ENCODE data around the gene ALG12. TPM values are rescaled to one million over a fixed set of nuclear protein-coding genes. Genes with fewer than 3 reads are reported as not detected.

ALG12 gene
- total RNA-seq, 1 experiment from 2014 or later, result 18.2 TPM

GRCh38 chr22:49909476-49910205, 8.6 kb downstream of the ALG12 start:
- intact Hi-C loops (cut with micrococcal nuclease), result loop anchor here (10.0 kb wide), 1 partner anchor 55 kb away; the partner anchor contains the start of gene ZBED4
- H3K9me3 Mint-ChIP-seq (ENCODE audit: unreplicated experiment), result no peaks in the 10 kb centered on the region
- H3K36me3 Mint-ChIP-seq (ENCODE audit: insufficient read depth, unreplicated experiment), result peaks cover 53% of the 10 kb centered on the region
- no peak overlapping the region for H3K4me3 Mint-ChIP-seq (ENCODE audit: unreplicated experiment)
- H3K27me3 Mint-ChIP-seq (ENCODE audit: insufficient read depth, unreplicated experiment), result no peaks in the 10 kb centered on the region
- no peak for DNase-seq (ENCODE audit: unreplicated experiment)
- TF ChIP-seq, protein P1, sequence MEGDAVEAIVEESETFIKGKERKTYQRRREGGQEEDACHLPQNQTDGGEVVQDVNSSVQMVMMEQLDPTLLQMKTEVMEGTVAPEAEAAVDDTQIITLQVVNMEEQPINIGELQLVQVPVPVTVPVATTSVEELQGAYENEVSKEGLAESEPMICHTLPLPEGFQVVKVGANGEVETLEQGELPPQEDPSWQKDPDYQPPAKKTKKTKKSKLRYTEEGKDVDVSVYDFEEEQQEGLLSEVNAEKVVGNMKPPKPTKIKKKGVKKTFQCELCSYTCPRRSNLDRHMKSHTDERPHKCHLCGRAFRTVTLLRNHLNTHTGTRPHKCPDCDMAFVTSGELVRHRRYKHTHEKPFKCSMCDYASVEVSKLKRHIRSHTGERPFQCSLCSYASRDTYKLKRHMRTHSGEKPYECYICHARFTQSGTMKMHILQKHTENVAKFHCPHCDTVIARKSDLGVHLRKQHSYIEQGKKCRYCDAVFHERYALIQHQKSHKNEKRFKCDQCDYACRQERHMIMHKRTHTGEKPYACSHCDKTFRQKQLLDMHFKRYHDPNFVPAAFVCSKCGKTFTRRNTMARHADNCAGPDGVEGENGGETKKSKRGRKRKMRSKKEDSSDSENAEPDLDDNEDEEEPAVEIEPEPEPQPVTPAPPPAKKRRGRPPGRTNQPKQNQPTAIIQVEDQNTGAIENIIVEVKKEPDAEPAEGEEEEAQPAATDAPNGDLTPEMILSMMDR (IDR thresholded peaks at IDR 0.05; ENCODE audit: unreplicated experiment), result no peak
- no peak overlapping the region for H3K27ac Mint-ChIP-seq (ENCODE audit: low read depth, unreplicated experiment)
- ChIA-PET CTCF (no interaction called here), POLR2A (interaction anchor here (1.0 kb wide), 1 partner anchor 83 kb away, joined by 4 read pairs; no protein-coding TSS in a partner anchor)
- BruUV-seq (replicated peaks), result no TSS peak
- no peaks in the 10 kb centered on the region for H3K4me1 Mint-ChIP-seq (ENCODE audit: insufficient read depth, unreplicated experiment)

- ChIA-PET CTCF (no interaction called here), POLR2A (no interaction called here)
- no peak overlapping the region for H3K4me3 Mint-ChIP-seq (ENCODE audit: unreplicated experiment)
- intact Hi-C loops (cut with micrococcal nuclease), result no loop called here
- H3K36me3 Mint-ChIP-seq (ENCODE audit: insufficient read depth, unreplicated experiment), result peaks cover 55% of the 10 kb centered on the region
- DNase-seq (ENCODE audit: unreplicated experiment), result no peak
- no peaks in the 10 kb centered on the region for H3K27me3 Mint-ChIP-seq (ENCODE audit: insufficient read depth, unreplicated experiment)
- H3K4me1 Mint-ChIP-seq (ENCODE audit: insufficient read depth, unreplicated experiment), result no peaks in the 10 kb centered on the region
- TF ChIP-seq, protein P1 (IDR thresholded peaks at IDR 0.05; ENCODE audit: unreplicated experiment), result no peak
- no peaks in the 10 kb centered on the region for H3K9me3 Mint-ChIP-seq (ENCODE audit: unreplicated experiment)
- H3K27ac Mint-ChIP-seq (ENCODE audit: low read depth, unreplicated experiment), result peak overlapping the region; percentile 12
- no TSS peak for BruUV-seq (replicated peaks)
These were observed 10.4 kb downstream of the ALG12 start for GRCh38 chr22:49907807-49908206.

- ChIA-PET CTCF (no interaction called here), POLR2A (no interaction called here)
- TF ChIP-seq, protein P1 (IDR thresholded peaks at IDR 0.05; ENCODE audit: unreplicated experiment), result no peak
- Mint-ChIP-seq H3K9me3 (ENCODE audit: unreplicated experiment) (no peaks in the 10 kb centered on the region), H3K4me3 (ENCODE audit: unreplicated experiment) (no peak overlapping the region), H3K27me3 (ENCODE audit: insufficient read depth, unreplicated experiment) (no peaks in the 10 kb centered on the region), H3K27ac (ENCODE audit: low read depth, unreplicated experiment) (no peak overlapping the region), H3K36me3 (ENCODE audit: insufficient read depth, unreplicated experiment) (peaks cover 48% of the 10 kb centered on the region), H3K4me1 (ENCODE audit: insufficient read depth, unreplicated experiment) (no peaks in the 10 kb centered on the region)
- DNase-seq (ENCODE audit: unreplicated experiment), result no peak
- intact Hi-C loops (cut with micrococcal nuclease), result no loop called here
- no TSS peak for BruUV-seq (replicated peaks)
These were observed 11.4 kb downstream of the ALG12 start for GRCh38 chr22:49906799-49907290.

- TF ChIP-seq, protein P1 (IDR thresholded peaks at IDR 0.05; ENCODE audit: unreplicated experiment), result no peak
- H3K4me1 Mint-ChIP-seq (ENCODE audit: insufficient read depth, unreplicated experiment), result no peaks in the 10 kb centered on the region
- H3K27me3 Mint-ChIP-seq (ENCODE audit: insufficient read depth, unreplicated experiment), result no peaks in the 10 kb centered on the region
- H3K27ac Mint-ChIP-seq (ENCODE audit: low read depth, unreplicated experiment), result no peak overlapping the region
- intact Hi-C loops (cut with micrococcal nuclease), result no loop called here
- H3K4me3 Mint-ChIP-seq (ENCODE audit: unreplicated experiment), result no peak overlapping the region
- ChIA-PET POLR2A (no interaction called here), CTCF (interaction anchor here (1.2 kb wide), 1 partner anchor 52 kb away, joined by 4 read pairs; no protein-coding TSS in a partner anchor)
- H3K36me3 Mint-ChIP-seq (ENCODE audit: insufficient read depth, unreplicated experiment), result peaks cover 48% of the 10 kb centered on the region
- no TSS peak for BruUV-seq (replicated peaks)
- DNase-seq (ENCODE audit: unreplicated experiment), result no peak
- H3K9me3 Mint-ChIP-seq (ENCODE audit: unreplicated experiment), result no peaks in the 10 kb centered on the region
These were observed 12.0 kb downstream of the ALG12 start for GRCh38 chr22:49906071-49906798.

Data from MCF 10A (cell line).